ENCODE results near the gene GPC5. TPM values are rescaled to one million over a fixed set of nuclear protein-coding genes. Genes with fewer than 3 reads are reported as not detected.
"Not testable (repeated sequence)": the region's sequence is repeated elsewhere in the genome, so short reads cannot be mapped to it uniquely, and the experiment has no call there.

GPC5 gene
- total RNA-seq, 1 experiment from 2014 or later: 0.21 TPM

DNA sequence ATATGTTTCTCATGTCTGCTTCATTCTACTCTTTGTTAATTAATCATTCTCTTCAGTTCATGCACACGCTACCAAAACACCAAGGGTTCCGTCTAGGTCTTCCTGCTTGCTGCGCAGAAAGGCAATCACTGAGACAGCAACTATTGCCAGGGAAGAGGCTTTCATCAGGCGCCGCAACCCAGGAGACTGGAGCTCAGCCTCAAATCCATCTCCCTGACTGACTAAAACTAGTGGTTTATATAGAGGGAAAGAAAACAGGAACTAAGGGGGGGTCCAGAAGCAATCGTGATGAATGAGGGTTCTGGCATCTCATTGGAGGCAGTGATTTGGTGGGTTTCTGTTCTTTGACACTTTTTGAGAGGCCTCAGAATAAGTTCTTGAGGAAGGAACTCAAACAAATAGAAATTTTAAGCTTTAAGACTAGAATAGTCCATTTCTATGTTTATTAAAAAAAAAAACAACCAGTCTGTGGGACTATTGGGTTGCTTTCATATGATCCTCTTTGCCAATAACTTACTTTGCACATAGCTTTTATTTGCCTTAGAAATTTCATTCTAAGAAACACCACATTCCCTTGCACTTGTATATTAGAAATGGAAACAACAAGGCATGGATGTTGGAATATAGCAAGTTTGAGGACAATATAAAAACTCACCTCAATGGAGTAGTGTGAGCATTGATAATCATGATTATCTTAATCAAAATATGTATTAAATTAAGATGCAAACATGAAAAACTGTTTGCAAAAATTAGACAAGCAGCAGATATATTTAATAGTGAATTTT is 1137.0 kb downstream of the GPC5 start:
- CTCF ChIA-PET: no interaction called here
- POLR2A ChIA-PET (ENCODE audit: low non-redundant PET): no interaction called here
- no peak for DNase-seq (ENCODE audit: low spot score)
- no peaks in the 10 kb centered on the region for H3K9me3 ChIP-seq (ENCODE audit: low read depth, low read length, poor library complexity, severe bottlenecking)
- H3K36me3 ChIP-seq (ENCODE audit: insufficient read depth, low read length, poor library complexity, severe bottlenecking): no peaks in the 10 kb centered on the region
- no peaks in the 10 kb centered on the region for H3K4me1 ChIP-seq (ENCODE audit: insufficient read depth, low read length, poor library complexity, severe bottlenecking)
- TF ChIP-seq CTCF (conservative IDR thresholded peaks at IDR 0.05; ENCODE audit: low read depth, low read length) (no peak), EZH2 (IDR thresholded peaks at IDR 0.05; ENCODE audit: borderline replicate concordance, low read depth, low read length, poor library complexity, severe bottlenecking) (no peak)
- no peak overlapping the region for H3K4me3 ChIP-seq (ENCODE audit: low read depth, low read length, poor library complexity, severe bottlenecking)
- H3K27ac ChIP-seq (ENCODE audit: low read depth, low read length, poor library complexity, severe bottlenecking): no peak overlapping the region
- no TSS peak for BruUV-seq (replicated peaks)
- intact Hi-C loops (cut with micrococcal nuclease; ENCODE audit: unreplicated experiment): no loop called here
- H3K27me3 ChIP-seq (replicated peaks; ENCODE audit: insufficient read depth, low read depth, low read length, poor library complexity): no peaks in the 10 kb centered on the region

GRCh38 chr13:92537471-92537870 is 1139.0 kb downstream of the GPC5 start:
- Histone ChIP-seq H3K9me3 (ENCODE audit: low read depth, low read length, poor library complexity, severe bottlenecking) (no peaks in the 10 kb centered on the region), H3K4me1 (ENCODE audit: insufficient read depth, low read length, poor library complexity, severe bottlenecking) (no peaks in the 10 kb centered on the region), H3K4me3 (ENCODE audit: low read depth, low read length, poor library complexity, severe bottlenecking) (no peak overlapping the region), H3K36me3 (ENCODE audit: insufficient read depth, low read length, poor library complexity, severe bottlenecking) (no peaks in the 10 kb centered on the region), H3K27me3 (replicated peaks; ENCODE audit: insufficient read depth, low read depth, low read length, poor library complexity) (no peaks in the 10 kb centered on the region), H3K27ac (ENCODE audit: low read depth, low read length, poor library complexity, severe bottlenecking) (no peak overlapping the region)
- no TSS peak for BruUV-seq (replicated peaks)
- ChIA-PET CTCF (no interaction called here), POLR2A (ENCODE audit: low non-redundant PET) (no interaction called here)
- no peak for DNase-seq (ENCODE audit: low spot score)
- TF ChIP-seq CTCF (conservative IDR thresholded peaks at IDR 0.05; ENCODE audit: low read depth, low read length) (no peak), EZH2 (IDR thresholded peaks at IDR 0.05; ENCODE audit: borderline replicate concordance, low read depth, low read length, poor library complexity, severe bottlenecking) (no peak)
- intact Hi-C loops (cut with micrococcal nuclease; ENCODE audit: unreplicated experiment): no loop called here

GRCh38 chr13:92538164-92538563 is 1139.7 kb downstream of the GPC5 start:
- Histone ChIP-seq H3K4me1 (ENCODE audit: insufficient read depth, low read length, poor library complexity, severe bottlenecking) (no peaks in the 10 kb centered on the region), H3K9me3 (ENCODE audit: low read depth, low read length, poor library complexity, severe bottlenecking) (no peaks in the 10 kb centered on the region), H3K27ac (ENCODE audit: low read depth, low read length, poor library complexity, severe bottlenecking) (no peak overlapping the region), H3K27me3 (replicated peaks; ENCODE audit: insufficient read depth, low read depth, low read length, poor library complexity) (no peaks in the 10 kb centered on the region), H3K36me3 (ENCODE audit: insufficient read depth, low read length, poor library complexity, severe bottlenecking) (no peaks in the 10 kb centered on the region), H3K4me3 (ENCODE audit: low read depth, low read length, poor library complexity, severe bottlenecking) (no peak overlapping the region)
- BruUV-seq (replicated peaks): no TSS peak
- intact Hi-C loops (cut with micrococcal nuclease; ENCODE audit: unreplicated experiment): no loop called here
- POLR2A ChIA-PET (ENCODE audit: low non-redundant PET): no interaction called here
- TF ChIP-seq CTCF (conservative IDR thresholded peaks at IDR 0.05; ENCODE audit: low read depth, low read length) (no peak), EZH2 (IDR thresholded peaks at IDR 0.05; ENCODE audit: borderline replicate concordance, low read depth, low read length, poor library complexity, severe bottlenecking) (no peak)
- DNase-seq (ENCODE audit: low spot score): no peak
- CTCF ChIA-PET: no interaction called here

DNA sequence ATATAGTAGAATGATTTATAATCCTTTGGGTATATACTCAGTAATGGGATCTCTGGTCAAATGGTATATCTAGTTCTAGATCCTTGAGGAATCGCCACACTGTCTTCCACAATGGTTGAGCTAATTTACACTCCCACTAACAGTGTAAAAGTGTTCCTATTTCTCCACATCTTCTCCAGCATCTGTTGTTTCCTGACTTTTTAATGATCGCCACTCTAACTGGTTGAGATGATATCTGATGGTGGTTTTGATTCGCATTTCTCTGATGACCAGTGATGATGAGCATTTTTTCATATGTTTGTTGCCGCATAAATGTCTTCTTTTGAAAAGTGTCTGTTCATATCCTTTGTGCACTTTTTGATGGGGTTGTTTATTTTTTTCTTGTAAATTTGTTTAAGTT is 1140.7 kb downstream of the GPC5 start:
- H3K4me1 ChIP-seq (ENCODE audit: insufficient read depth, low read length, poor library complexity, severe bottlenecking); H3K27me3 ChIP-seq (replicated peaks; ENCODE audit: insufficient read depth, low read depth, low read length, poor library complexity); H3K9me3 ChIP-seq (ENCODE audit: low read depth, low read length, poor library complexity, severe bottlenecking); CTCF ChIA-PET; H3K27ac ChIP-seq (ENCODE audit: low read depth, low read length, poor library complexity, severe bottlenecking); H3K4me3 ChIP-seq (ENCODE audit: low read depth, low read length, poor library complexity, severe bottlenecking); H3K36me3 ChIP-seq (ENCODE audit: insufficient read depth, low read length, poor library complexity, severe bottlenecking); DNase-seq (ENCODE audit: low spot score); intact Hi-C loops (cut with micrococcal nuclease; ENCODE audit: unreplicated experiment); BruUV-seq (replicated peaks); POLR2A ChIA-PET (ENCODE audit: low non-redundant PET): not testable (repeated sequence)

All from A673 (cell line).